IPS DF 6.9 (cell line): Measurements from ENCODE around the gene ATP13A5.

Experiments used
- DNase-seq: peaks from one replicate; pipeline ENCODE4 v3.0.0-alpha.2; 2013; ENCODE audit warnings: low read depth, low spot score
- H3K27ac ChIP-seq: one replicate; pipeline ENCODE4 v1.5.1; 2013; ENCODE audit warnings: low read length, control low read depth
- H3K27me3 ChIP-seq: 2 replicates; pipeline ENCODE4 v1.6.1; 2013; ENCODE audit warnings: mild to moderate bottlenecking, low read length; ENCODE audit not compliant: control insufficient read depth, insufficient read depth
- H3K36me3 ChIP-seq: 2 replicates; pipeline ENCODE4 v1.6.1; 2013; ENCODE audit warnings: low read length; ENCODE audit not compliant: control insufficient read depth, insufficient read depth
- H3K4me1 ChIP-seq: 2 replicates; pipeline ENCODE4 v1.6.1; 2013; ENCODE audit warnings: low read length; ENCODE audit not compliant: control insufficient read depth, insufficient read depth
- H3K4me3 ChIP-seq: 2 replicates; pipeline ENCODE4 v1.5.1; 2013; ENCODE audit warnings: mild to moderate bottlenecking, low read length
- H3K9me3 ChIP-seq: 2 replicates; pipeline ENCODE4 v1.6.1; 2013; ENCODE audit warnings: low read length, inconsistent platforms; ENCODE audit not compliant: control insufficient read depth, insufficient read depth
- WGBS: extraction: QIAGEN DNeasy Blood & Tissue Kit; methylation state at CpG from one replicate; pipeline ENCODE4 v1.1.7; 2013; ENCODE audit warnings: mixed read lengths, missing lambda C conversion rate; ENCODE audit not compliant: insufficient read length, insufficient coverage; 5-methylcytosine and 5-hydroxymethylcytosine counted together

ATP13A5 gene

GRCh38 chr3:193313061-193313958 is 65.2 kb downstream of the ATP13A5 start:
- no peak for DNase-seq
- no CpG with 5 or more reads among the region's 3 CpGs for WGBS
- Histone ChIP-seq H3K9me3 (no peaks in the 10 kb centered on the region), H3K4me1 (0 out of 2 replicates have a peak, but pooled peaks cover 2% of the 10 kb centered on the region), H3K27me3 (no peaks in the 10 kb centered on the region), H3K27ac (no peak overlapping the region), H3K4me3 (no peak overlapping the region), H3K36me3 (no peaks in the 10 kb centered on the region)

- no peak overlapping the region for H3K4me3 ChIP-seq
- no peaks in the 10 kb centered on the region for H3K27me3 ChIP-seq
- no peaks in the 10 kb centered on the region for H3K36me3 ChIP-seq
- no CpG with 5 or more reads among the region's 6 CpGs for WGBS
- no peak for DNase-seq
- H3K9me3 ChIP-seq, result no peaks in the 10 kb centered on the region
- H3K4me1 ChIP-seq, result 0 out of 2 replicates have a peak, but pooled peaks cover 2% of the 10 kb centered on the region
- no peak overlapping the region for H3K27ac ChIP-seq
Observed at GRCh38 chr3:193310914-193311723, 67.4 kb downstream of the ATP13A5 start.

- Histone ChIP-seq H3K4me1 (0 out of 2 replicates have a peak, but pooled peaks cover 2% of the 10 kb centered on the region), H3K27me3 (no peaks in the 10 kb centered on the region), H3K36me3 (no peaks in the 10 kb centered on the region), H3K4me3 (no peak overlapping the region), H3K27ac (no peak overlapping the region), H3K9me3 (no peaks in the 10 kb centered on the region)
- no peak for DNase-seq
- no CpG with 5 or more reads among the region's 1 CpG for WGBS
Observed at GRCh38 chr3:193305356-193305755, 73.2 kb downstream of the ATP13A5 start.

- Histone ChIP-seq H3K27me3 (no peaks in the 10 kb centered on the region), H3K9me3 (no peaks in the 10 kb centered on the region), H3K27ac (no peak overlapping the region), H3K4me1 (0 out of 2 replicates have a peak, but pooled peaks cover 2% of the 10 kb centered on the region), H3K4me3 (no peak overlapping the region), H3K36me3 (no peaks in the 10 kb centered on the region)
- no peak for DNase-seq
- WGBS, result 100% methylated on average over 1 of the region's 1 CpG
Observed at GRCh38 chr3:193301433-193301832, 77.1 kb downstream of the ATP13A5 start.

DNA sequence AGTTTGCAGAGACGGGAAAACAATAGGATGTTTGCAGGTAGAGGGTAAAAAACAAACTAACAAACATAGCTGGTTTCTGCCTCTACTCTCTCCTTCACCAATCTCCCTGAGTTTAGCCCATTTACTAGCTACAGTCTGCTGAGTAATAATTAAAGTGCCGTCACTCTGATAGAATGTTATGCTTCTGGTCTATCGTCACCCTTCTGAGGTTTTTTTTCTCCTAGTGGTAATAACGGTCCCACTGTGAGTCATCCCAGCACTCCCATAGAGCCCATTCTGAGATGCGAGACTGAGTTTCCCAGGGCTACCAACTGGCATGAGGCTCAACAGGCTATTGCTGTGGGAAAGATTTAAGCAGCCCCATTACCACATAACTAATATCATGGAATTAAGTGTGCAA is 81.1 kb downstream of the ATP13A5 start:
- DNase-seq, result no peak
- H3K27me3 ChIP-seq, result no peaks in the 10 kb centered on the region
- H3K4me1 ChIP-seq, result no peaks in the 10 kb centered on the region
- H3K36me3 ChIP-seq, result no peaks in the 10 kb centered on the region
- H3K27ac ChIP-seq, result no peak overlapping the region
- no CpG with 5 or more reads among the region's 5 CpGs for WGBS
- H3K4me3 ChIP-seq, result no peak overlapping the region
- no peaks in the 10 kb centered on the region for H3K9me3 ChIP-seq

GRCh38 chr3:193295985-193296384 is 82.6 kb downstream of the ATP13A5 start:
- no CpG with 5 or more reads among the region's 2 CpGs for WGBS
- no peaks in the 10 kb centered on the region for H3K4me1 ChIP-seq

DNA sequence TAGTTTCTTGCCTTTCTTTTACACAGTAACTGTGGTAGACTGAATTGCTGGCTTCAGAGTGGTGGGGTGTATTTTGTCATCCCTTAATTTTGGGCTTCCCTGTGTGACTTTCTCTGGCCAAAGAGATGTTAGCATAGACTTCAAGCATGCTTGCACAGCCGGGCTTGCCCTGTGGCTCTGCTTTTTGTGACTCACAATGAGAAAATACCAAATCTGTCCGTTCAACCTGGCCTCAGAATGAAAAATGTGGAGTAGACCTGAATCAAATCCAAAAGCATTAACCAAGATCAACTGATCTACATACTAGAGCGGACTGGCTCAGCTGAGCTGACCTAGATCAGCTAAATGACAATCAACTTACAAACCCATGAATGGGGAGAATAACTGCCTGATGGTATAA is 86.2 kb downstream of the ATP13A5 start:
- H3K36me3 ChIP-seq, result no peaks in the 10 kb centered on the region
- H3K27me3 ChIP-seq, result no peaks in the 10 kb centered on the region
- H3K4me3 ChIP-seq, result no peak overlapping the region
- no peaks in the 10 kb centered on the region for H3K9me3 ChIP-seq
- H3K4me1 ChIP-seq, result no peaks in the 10 kb centered on the region
- no CpG with 5 or more reads among the region's 3 CpGs for WGBS
- no peak overlapping the region for H3K27ac ChIP-seq
- no peak for DNase-seq

More at GRCh38 chr3:193295985-193296384, 82.6 kb downstream of the ATP13A5 start:
- Histone ChIP-seq H3K4me3 (no peak overlapping the region), H3K27ac (no peak overlapping the region), H3K36me3 (no peaks in the 10 kb centered on the region), H3K9me3 (no peaks in the 10 kb centered on the region), H3K27me3 (no peaks in the 10 kb centered on the region)
- DNase-seq, result no peak

DNA sequence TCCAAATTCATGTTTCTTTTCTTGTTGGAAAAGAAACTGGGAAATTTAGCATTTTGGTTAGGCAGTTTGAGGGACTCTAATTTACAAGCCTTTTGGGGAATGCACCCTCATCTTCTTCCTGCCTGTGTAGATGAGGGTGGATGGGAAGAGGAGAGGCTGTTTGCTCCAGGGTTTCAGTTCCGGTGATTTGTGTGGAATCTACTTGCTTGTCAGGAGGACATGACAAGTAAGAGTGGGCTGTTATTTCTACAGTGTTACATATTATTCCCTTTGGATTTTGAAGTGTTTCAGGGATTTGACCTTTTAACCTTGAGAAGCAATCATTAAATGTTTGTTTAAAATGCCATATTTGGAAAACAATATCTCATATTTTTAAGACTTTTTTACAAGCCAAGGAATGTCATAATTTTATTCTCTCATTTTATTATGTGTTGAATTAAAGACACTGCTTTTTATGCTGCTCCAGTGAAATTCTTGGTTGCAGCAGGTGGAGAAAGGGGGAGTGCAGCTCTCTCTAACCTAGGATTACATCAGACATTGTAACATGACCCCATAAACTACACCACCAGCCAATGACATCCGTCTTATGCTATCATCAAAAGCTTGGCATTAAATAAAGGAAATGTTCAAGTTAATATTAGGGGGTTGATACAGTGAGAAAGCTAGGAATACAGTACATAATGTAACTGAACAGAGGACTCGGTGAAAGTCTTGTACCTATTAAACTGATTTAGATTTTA is 107.3 kb downstream of the ATP13A5 start:
- Histone ChIP-seq H3K27me3 (no peaks in the 10 kb centered on the region), H3K27ac (no peak overlapping the region), H3K4me3 (no peak overlapping the region), H3K9me3 (no peaks in the 10 kb centered on the region), H3K4me1 (no peaks in the 10 kb centered on the region), H3K36me3 (no peaks in the 10 kb centered on the region)
- DNase-seq, result no peak
- no CpG with 5 or more reads among the region's 3 CpGs for WGBS

- no peak overlapping the region for H3K4me3 ChIP-seq
- WGBS, result no CpG with 5 or more reads among the region's 3 CpGs
- DNase-seq, result no peak
- H3K9me3 ChIP-seq, result no peaks in the 10 kb centered on the region
- H3K36me3 ChIP-seq, result no peaks in the 10 kb centered on the region
- no peaks in the 10 kb centered on the region for H3K4me1 ChIP-seq
- no peak overlapping the region for H3K27ac ChIP-seq
- no peaks in the 10 kb centered on the region for H3K27me3 ChIP-seq
Observed at GRCh38 chr3:193270451-193270850, 108.1 kb downstream of the ATP13A5 start.
